ENCODE results near the gene C14orf132. TPM values are rescaled to one million over a fixed set of nuclear protein-coding genes. Genes with fewer than 3 reads are reported as not detected.

The C14orf132 gene
- total and polyA plus RNA-seq, 9 donors, result 13.6 to 26.6 (median 18.5) TPM

- no peak for DNase-seq
- Histone ChIP-seq H3K4me3 (ENCODE audit: low read length) (no peak overlapping the region), H3K36me3 (ENCODE audit: control insufficient read depth, insufficient read depth, low read length) (peaks cover 2% of the 10 kb centered on the region), H3K27ac (ENCODE audit: low read length) (no peak overlapping the region), H3K27me3 (ENCODE audit: control insufficient read depth, insufficient read depth, low read length) (peaks cover 2% of the 10 kb centered on the region), H3K4me1 (ENCODE audit: control insufficient read depth, insufficient read depth, low read length) (peaks cover 40% of the 10 kb centered on the region), H3K9me3 (replicated peaks; ENCODE audit: control insufficient read depth, low read depth, low read length) (no peaks in the 10 kb centered on the region)
- WGBS (ENCODE audit: insufficient coverage), result 75% methylated on average over 4 of the region's 14 CpGs
Measured at GRCh38 chr14:96051642-96052540, 12.7 kb downstream of the C14orf132 start.

DNA sequence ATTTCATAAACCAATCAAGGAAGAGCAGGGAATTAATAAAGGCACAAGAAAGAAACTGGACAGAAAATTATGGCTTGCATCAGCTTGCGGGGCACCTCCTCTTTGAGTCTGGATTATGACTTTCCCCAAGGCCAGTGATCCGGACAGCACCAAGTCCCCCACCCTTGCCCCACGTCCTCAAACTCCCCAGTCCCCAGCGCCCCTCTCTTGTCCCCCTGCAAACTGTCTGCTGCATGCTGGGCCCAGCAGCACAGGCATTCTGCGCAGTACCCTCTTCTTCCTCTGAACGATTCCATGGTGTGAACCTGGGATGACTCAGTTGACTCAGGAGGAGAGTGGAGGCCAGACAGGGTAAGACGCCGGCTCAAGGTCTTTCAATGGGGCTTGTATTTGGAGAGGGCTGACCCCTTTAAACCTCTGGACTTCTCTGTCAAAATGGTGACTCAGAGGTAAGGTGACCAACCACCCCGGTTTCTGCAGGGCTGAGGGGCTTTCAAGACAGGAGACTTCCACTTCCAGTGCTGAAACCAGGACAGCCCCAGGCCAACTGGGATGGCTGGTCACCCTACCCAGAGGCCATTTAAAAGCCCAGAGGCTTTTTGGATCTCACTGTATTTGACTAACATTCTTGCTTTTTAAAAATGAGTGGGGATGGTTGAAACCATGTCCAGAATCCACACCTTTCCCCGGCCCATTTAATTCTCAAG is 13.5 kb downstream of the C14orf132 start:
- no peak overlapping the region for H3K27ac ChIP-seq (ENCODE audit: low read length)
- peaks cover 2% of the 10 kb centered on the region for H3K27me3 ChIP-seq (ENCODE audit: control insufficient read depth, insufficient read depth, low read length)
- H3K9me3 ChIP-seq (replicated peaks; ENCODE audit: control insufficient read depth, low read depth, low read length), result no peaks in the 10 kb centered on the region
- no peak for DNase-seq
- 84% methylated on average over 8 of the region's 10 CpGs for WGBS (ENCODE audit: insufficient coverage)
- H3K4me3 ChIP-seq (ENCODE audit: low read length), result no peak overlapping the region
- peaks cover 40% of the 10 kb centered on the region for H3K4me1 ChIP-seq (ENCODE audit: control insufficient read depth, insufficient read depth, low read length)
- peaks cover 2% of the 10 kb centered on the region for H3K36me3 ChIP-seq (ENCODE audit: control insufficient read depth, insufficient read depth, low read length)

DNA sequence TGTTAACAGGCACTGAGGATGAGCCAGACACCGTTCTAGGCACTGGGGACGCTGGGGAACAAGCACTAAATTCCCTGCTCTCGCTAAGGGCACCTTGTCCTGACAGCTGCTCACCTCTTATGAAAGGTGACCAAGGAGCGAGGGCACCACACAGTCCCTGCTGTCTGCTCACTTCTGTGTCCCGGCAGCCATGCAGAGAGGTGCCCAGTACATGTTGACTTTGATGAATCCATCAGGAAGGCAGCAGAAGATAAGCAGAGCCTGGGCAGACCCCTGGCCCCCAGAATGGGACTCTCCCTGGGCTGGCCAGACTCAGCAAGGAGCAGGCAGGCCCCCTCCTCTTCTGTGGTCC is 14.1 kb downstream of the C14orf132 start:
- peaks cover 40% of the 10 kb centered on the region for H3K4me1 ChIP-seq (ENCODE audit: control insufficient read depth, insufficient read depth, low read length)
- 80% methylated on average over 5 of the region's 5 CpGs for WGBS (ENCODE audit: insufficient coverage)
- H3K9me3 ChIP-seq (replicated peaks; ENCODE audit: control insufficient read depth, low read depth, low read length), result no peaks in the 10 kb centered on the region
- no peak for DNase-seq
- peaks cover 2% of the 10 kb centered on the region for H3K27me3 ChIP-seq (ENCODE audit: control insufficient read depth, insufficient read depth, low read length)
- peaks cover 2% of the 10 kb centered on the region for H3K36me3 ChIP-seq (ENCODE audit: control insufficient read depth, insufficient read depth, low read length)
- no peak overlapping the region for H3K4me3 ChIP-seq (ENCODE audit: low read length)
- peak overlapping the region; percentile 80 for H3K27ac ChIP-seq (ENCODE audit: low read length)

GRCh38 chr14:96053600-96054381 is 14.6 kb downstream of the C14orf132 start:
- WGBS (ENCODE audit: insufficient coverage), result 54% methylated on average over 3 of the region's 13 CpGs
- Histone ChIP-seq H3K9me3 (replicated peaks; ENCODE audit: control insufficient read depth, low read depth, low read length) (no peaks in the 10 kb centered on the region), H3K4me3 (ENCODE audit: low read length) (no peak overlapping the region), H3K27me3 (ENCODE audit: control insufficient read depth, insufficient read depth, low read length) (peaks cover 2% of the 10 kb centered on the region), H3K36me3 (ENCODE audit: control insufficient read depth, insufficient read depth, low read length) (peaks cover 2% of the 10 kb centered on the region), H3K4me1 (ENCODE audit: control insufficient read depth, insufficient read depth, low read length) (peaks cover 40% of the 10 kb centered on the region), H3K27ac (ENCODE audit: low read length) (peak overlapping the region; percentile 80)
- DNase-seq, result peak; percentile 88

DNA sequence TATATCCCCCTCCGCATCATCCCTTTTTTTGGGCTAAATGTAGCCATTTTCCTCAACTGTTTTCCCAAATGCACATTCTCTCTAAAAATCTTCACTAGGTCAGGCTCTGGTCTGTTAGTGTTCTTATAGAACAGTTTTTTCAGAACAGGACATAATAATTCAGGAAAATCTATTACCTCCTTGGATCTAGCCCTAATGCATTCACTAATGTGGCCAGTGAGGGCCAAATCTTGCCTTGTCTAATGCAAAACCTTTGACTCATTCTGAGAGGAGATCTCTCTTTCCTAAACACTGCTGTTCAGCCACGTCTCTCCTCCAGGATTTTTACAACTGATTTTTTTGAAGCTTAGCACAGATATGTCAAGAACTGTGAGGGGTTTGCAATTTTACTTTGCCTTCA is 15.5 kb downstream of the C14orf132 start:
- peaks cover 2% of the 10 kb centered on the region for H3K36me3 ChIP-seq (ENCODE audit: control insufficient read depth, insufficient read depth, low read length)
- no peak for DNase-seq
- WGBS (ENCODE audit: insufficient coverage), result no CpG with 5 or more reads among the region's 2 CpGs
- H3K4me1 ChIP-seq (ENCODE audit: control insufficient read depth, insufficient read depth, low read length), result peaks cover 40% of the 10 kb centered on the region
- H3K27ac ChIP-seq (ENCODE audit: low read length), result no peak overlapping the region
- H3K4me3 ChIP-seq (ENCODE audit: low read length), result no peak overlapping the region
- H3K9me3 ChIP-seq (replicated peaks; ENCODE audit: control insufficient read depth, low read depth, low read length), result no peaks in the 10 kb centered on the region
- peaks cover 2% of the 10 kb centered on the region for H3K27me3 ChIP-seq (ENCODE audit: control insufficient read depth, insufficient read depth, low read length)

DNA sequence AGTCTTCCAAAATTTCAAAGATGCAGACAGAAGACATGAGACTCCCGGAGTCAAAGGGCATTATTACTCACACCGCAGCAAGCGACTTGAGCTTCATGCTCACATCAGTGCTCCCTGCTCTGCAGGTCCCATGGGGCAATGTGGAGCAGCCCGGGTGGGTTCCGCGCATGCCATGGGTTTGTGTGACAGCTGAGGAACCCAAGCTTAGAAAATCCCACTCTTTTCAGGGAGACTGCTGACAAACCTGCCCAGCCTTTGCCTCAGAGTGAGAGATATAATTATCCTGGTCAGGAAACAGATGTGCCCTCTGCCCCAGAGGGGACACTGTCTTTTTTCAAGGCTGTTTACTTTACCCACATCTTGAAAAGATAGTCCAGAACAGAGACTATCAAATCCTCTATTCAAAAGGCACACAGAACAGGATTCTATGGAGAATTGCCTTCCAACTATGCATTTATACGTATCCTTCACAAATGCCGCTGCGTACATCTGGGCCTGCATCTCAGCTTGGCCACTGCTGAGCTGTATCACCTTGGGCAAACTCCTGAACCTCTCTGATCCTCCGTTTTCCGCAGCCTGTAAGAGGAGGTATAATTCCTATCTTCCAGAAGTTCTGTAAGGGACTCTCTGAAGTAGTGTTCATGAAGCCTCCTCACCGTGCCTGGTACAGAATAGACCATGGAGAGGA is 16.0 kb downstream of the C14orf132 start:
- Histone ChIP-seq H3K27me3 (ENCODE audit: control insufficient read depth, insufficient read depth, low read length) (peaks cover 2% of the 10 kb centered on the region), H3K4me1 (ENCODE audit: control insufficient read depth, insufficient read depth, low read length) (peaks cover 44% of the 10 kb centered on the region), H3K4me3 (ENCODE audit: low read length) (no peak overlapping the region), H3K36me3 (ENCODE audit: control insufficient read depth, insufficient read depth, low read length) (peaks cover 2% of the 10 kb centered on the region), H3K27ac (ENCODE audit: low read length) (no peak overlapping the region), H3K9me3 (replicated peaks; ENCODE audit: control insufficient read depth, low read depth, low read length) (no peaks in the 10 kb centered on the region)
- WGBS (ENCODE audit: insufficient coverage), result 84% methylated on average over 3 of the region's 12 CpGs
- DNase-seq, result no peak

DNA sequence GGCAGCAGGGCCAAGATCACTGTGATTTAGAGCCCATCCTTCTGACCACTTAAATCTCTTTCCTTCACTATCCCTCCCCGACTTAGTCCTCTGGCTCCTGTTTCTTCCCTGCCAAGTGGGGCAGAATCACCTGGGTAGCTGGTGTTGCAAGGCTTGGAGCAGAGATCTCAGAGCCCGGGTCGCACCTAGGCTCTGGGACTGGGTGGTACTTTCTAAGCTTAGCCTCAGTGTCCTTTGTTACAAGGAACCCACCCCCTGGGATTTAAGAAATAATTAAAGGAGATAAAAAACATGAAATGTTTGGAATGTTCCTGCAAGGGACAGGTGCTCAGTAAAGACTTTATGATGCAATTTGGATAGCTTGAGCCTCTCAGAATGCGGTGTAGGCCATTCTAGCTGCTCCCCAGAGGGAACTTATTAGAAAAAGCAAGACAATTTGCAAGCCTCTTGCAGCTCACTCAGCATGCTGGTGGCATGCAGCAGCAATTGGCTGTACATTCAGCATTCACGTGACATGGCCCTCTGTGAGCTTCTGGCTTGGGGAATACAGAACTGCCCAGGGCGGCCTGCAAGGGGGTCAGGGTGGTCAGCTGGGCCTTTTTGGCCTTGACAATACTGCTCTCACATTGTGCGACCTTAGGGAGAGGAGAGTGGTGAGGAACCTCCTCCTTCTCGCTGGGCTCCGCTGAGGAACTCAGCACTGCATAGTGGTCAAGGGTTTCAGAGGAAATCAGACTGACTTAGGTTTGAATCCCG is 16.8 kb downstream of the C14orf132 start:
- DNase-seq, result no peak
- H3K27me3 ChIP-seq (ENCODE audit: control insufficient read depth, insufficient read depth, low read length), result peaks cover 2% of the 10 kb centered on the region

DNA sequence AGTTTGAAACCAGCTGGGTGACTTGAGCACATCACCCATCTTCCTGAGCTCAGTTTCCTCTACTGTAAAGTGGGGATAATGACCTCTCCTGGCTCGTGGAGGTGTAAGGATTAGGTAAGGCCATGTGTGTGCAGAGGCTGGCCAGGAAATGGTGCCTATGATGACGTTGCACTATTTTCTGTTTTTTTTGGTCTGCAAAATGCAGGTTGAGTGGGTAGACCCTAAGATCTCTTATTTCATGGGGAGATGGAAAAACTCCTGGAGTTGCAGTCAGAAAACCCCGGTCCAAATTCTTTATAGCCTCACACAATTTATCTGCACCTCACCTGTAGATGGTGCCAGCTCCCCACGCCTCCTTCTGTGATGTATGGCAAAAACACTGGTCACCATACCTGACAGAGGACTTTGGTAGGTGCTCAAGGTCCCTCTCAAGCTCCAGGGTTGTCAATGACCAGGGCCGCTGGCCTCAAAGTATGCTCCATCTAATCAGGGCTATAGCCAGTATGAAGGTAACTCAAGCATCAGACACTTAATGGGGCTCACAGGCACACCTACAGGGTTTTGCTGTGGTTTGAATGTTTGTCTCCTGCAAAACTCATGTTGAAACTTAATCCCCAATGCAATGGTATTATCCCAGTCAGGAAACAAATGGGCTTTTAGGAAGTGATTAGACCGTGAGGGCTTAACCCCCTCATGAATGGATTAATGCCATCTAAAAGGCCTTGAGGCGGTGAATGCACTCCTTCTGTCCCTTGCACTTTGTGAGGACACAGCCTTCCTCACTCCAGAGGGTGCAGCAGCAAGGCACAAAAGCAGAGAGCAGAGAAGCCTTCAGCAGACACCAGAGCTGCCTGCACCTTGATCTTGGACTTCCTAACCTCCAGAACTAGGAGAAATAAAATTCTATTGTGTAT is 17.6 kb downstream of the C14orf132 start:
- WGBS (ENCODE audit: insufficient coverage), result 42% methylated on average over 2 of the region's 7 CpGs
- DNase-seq, result no peak
- no peaks in the 10 kb centered on the region for H3K27me3 ChIP-seq (ENCODE audit: control insufficient read depth, insufficient read depth, low read length)
- peaks cover 2% of the 10 kb centered on the region for H3K36me3 ChIP-seq (ENCODE audit: control insufficient read depth, insufficient read depth, low read length)
- H3K9me3 ChIP-seq (replicated peaks; ENCODE audit: control insufficient read depth, low read depth, low read length), result no peaks in the 10 kb centered on the region
- peaks cover 46% of the 10 kb centered on the region for H3K4me1 ChIP-seq (ENCODE audit: control insufficient read depth, insufficient read depth, low read length)
- no peak overlapping the region for H3K27ac ChIP-seq (ENCODE audit: low read length)
- no peak overlapping the region for H3K4me3 ChIP-seq (ENCODE audit: low read length)

More for the DNA sequence above, 16.8 kb downstream of the C14orf132 start:
- WGBS (ENCODE audit: insufficient coverage), result 71% methylated on average over 5 of the region's 10 CpGs
- H3K4me1 ChIP-seq (ENCODE audit: control insufficient read depth, insufficient read depth, low read length), result peaks cover 48% of the 10 kb centered on the region
- peaks cover 2% of the 10 kb centered on the region for H3K36me3 ChIP-seq (ENCODE audit: control insufficient read depth, insufficient read depth, low read length)
- no peak overlapping the region for H3K4me3 ChIP-seq (ENCODE audit: low read length)
- H3K9me3 ChIP-seq (replicated peaks; ENCODE audit: control insufficient read depth, low read depth, low read length), result no peaks in the 10 kb centered on the region
- no peak overlapping the region for H3K27ac ChIP-seq (ENCODE audit: low read length)

Measured in muscle of leg (tissue), 11 donors.